HepG2 (cell line): Measurements from ENCODE around the gene NR1H3. TPM values are rescaled to one million over a fixed set of nuclear protein-coding genes. Genes with fewer than 3 reads are reported as not detected.

Experiments
- AHDC1 ChIP-seq: sonication (generic); formaldehyde crosslinking; IDR thresholded peaks from 2 replicates; pipeline ENCODE4 v1.5.1; 2020; ENCODE audit warnings: mild to moderate bottlenecking, missing genetic modification reagents, borderline replicate concordance
- CEBPG ChIP-seq: IDR thresholded peaks from 2 replicates; pipeline ENCODE4 v1.6.1; 2016
- HIVEP1 ChIP-seq: sonication (generic); formaldehyde crosslinking; IDR thresholded peaks from 2 replicates; pipeline ENCODE4 v1.4.0; 2020; ENCODE audit warnings: mild to moderate bottlenecking, missing genetic modification reagents
- KDM2A ChIP-seq: sonication (generic); formaldehyde crosslinking; IDR thresholded peaks from 2 replicates; pipeline ENCODE4 v1.4.0; 2020; ENCODE audit warnings: low read depth, missing genetic modification reagents, borderline replicate concordance
- MBD4 ChIP-seq: IDR thresholded peaks from 2 replicates; pipeline ENCODE4 v1.6.1; 2012; ENCODE audit warnings: low read length, inconsistent platforms, borderline replicate concordance
- MED1 ChIP-seq: sonication (generic); formaldehyde crosslinking; IDR thresholded peaks from 2 replicates; pipeline ENCODE4 v1.4.0; 2020; ENCODE audit warnings: missing genetic modification reagents
- MLX ChIP-seq: IDR thresholded peaks from 2 replicates; pipeline ENCODE4 v1.6.1; 2016
- RAD21 ChIP-seq: fragments of 450-650 bp; formaldehyde crosslinking; IDR thresholded peaks from 2 replicates; pipeline ENCODE4 v1.5.0; 2020; ENCODE audit warnings: mild to moderate bottlenecking
- RORA ChIP-seq: sonication (generic); formaldehyde crosslinking; IDR thresholded peaks from 2 replicates; pipeline ENCODE4 v1.5.0; 2020; ENCODE audit warnings: mild to moderate bottlenecking, missing genetic modification reagents, moderate library complexity
- SETDB1 ChIP-seq: sonication (generic); formaldehyde crosslinking; IDR thresholded peaks from 2 replicates; pipeline ENCODE4 v1.5.1; 2020; ENCODE audit warnings: missing genetic modification reagents, mild to moderate bottlenecking, borderline replicate concordance
- SP1 ChIP-seq, 2 experiments: fragments of 450-650 bp in 1 of 2; sonication (generic) in 1 of 2; formaldehyde crosslinking in 1 of 2; IDR thresholded peaks; 2 replicates each; pipeline versions ENCODE4 v1.4.0 to v1.6.1; 2016 to 2020; ENCODE audit warnings: missing genetic modification reagents in 1 of 2
- ZBTB4 ChIP-seq: sonication (generic); formaldehyde crosslinking; IDR thresholded peaks from 2 replicates; pipeline ENCODE4 v1.4.0; 2020; ENCODE audit warnings: missing genetic modification reagents, mild to moderate bottlenecking, borderline replicate concordance
- ZFP1 ChIP-seq: IDR thresholded peaks from 2 replicates; pipeline ENCODE4 v1.6.1; 2016
- ZNF441 ChIP-seq: sonication (generic); formaldehyde crosslinking; IDR thresholded peaks from 2 replicates; pipeline ENCODE4 v1.7.0; 2021; ENCODE audit warnings: missing genetic modification reagents, borderline replicate concordance
- ZNF562 ChIP-seq: sonication (generic); formaldehyde crosslinking; IDR thresholded peaks from 2 replicates; pipeline ENCODE4 v1.8.0; 2022; ENCODE audit warnings: missing genetic modification reagents, borderline replicate concordance
- ZNF598 ChIP-seq: sonication (generic); formaldehyde crosslinking; IDR thresholded peaks from 2 replicates; pipeline ENCODE4 v1.5.1; 2020; ENCODE audit warnings: mild to moderate bottlenecking, missing genetic modification reagents, borderline replicate concordance
- ZNF781 ChIP-seq: sonication (generic); formaldehyde crosslinking; IDR thresholded peaks from 2 replicates; pipeline ENCODE4 v1.5.1; 2020; ENCODE audit warnings: borderline replicate concordance, mild to moderate bottlenecking, missing genetic modification reagents; ENCODE audit errors: not compliant biosample characterization
- ZSCAN29 ChIP-seq: sonication (generic); formaldehyde crosslinking; conservative IDR thresholded peaks from 2 replicates; pipeline ENCODE4 v1.4.0; 2020; ENCODE audit warnings: mild to moderate bottlenecking, missing genetic modification reagents
- polyA plus RNA-seq, 8 experiments: library from polyadenylated mRNA; depleted of rRNA in 3 of 8; stranded (reverse) in 7 of 8; unstranded in 1 of 8; fragments of >200 nt; fragmentation: Illumina TruSeq in 4 of 8; extraction: Trizol in 4 of 8; gene quantifications; 2 replicates each; pipeline versions ENCODE4 v1.2.1 to v1.2.3, GENCODE V29; 2011 to 2016; ENCODE audit warnings: low read depth in 4 of 8, missing spikeins in 1 of 8, mixed read lengths in 1 of 8; ENCODE audit not compliant: insufficient read depth in 1 of 8
- total RNA-seq, 5 experiments: library from RNA; depleted of rRNA; stranded (reverse); fragments of >200 nt; fragmentation: Illumina TruSeq; extraction: Trizol; gene quantifications; 2 replicates each; pipeline ENCODE4 v1.2.3, GENCODE V29; 2016; ENCODE audit warnings: low read depth in 1 of 5

The NR1H3 gene
- total and polyA plus RNA-seq, 2 of the 13 experiments (the other 11 are each of a cell fraction or from before 2014, with no cell fraction given), result 41.8 to 102 TPM

GRCh38 chr11:47259232-47259977 lies 1.6 kb downstream of the NR1H3 start (continued):
- TF ChIP-seq MED1 (CRISPR knock-in tag) (peak; percentile 28; the same call in 1 of the 2 replicates), SP1 (IDR thresholded peaks at IDR 0.05) (no peak), SP1 (CRISPR knock-in tag; IDR thresholded peaks at IDR 0.05) (no peak), KDM2A (CRISPR knock-in tag) (peak; percentile 69), SETDB1 (CRISPR knock-in tag) (no peak), RORA (CRISPR knock-in tag) (no peak), ZNF441 (CRISPR knock-in tag) (no peak), MLX (CRISPR knock-in tag) (no peak), AHDC1 (CRISPR knock-in tag) (no peak), CEBPG (CRISPR knock-in tag) (no peak), ZFP1 (CRISPR knock-in tag) (no peak), MBD4 (no peak), RAD21 (peak; percentile 76), ZNF598 (CRISPR knock-in tag) (0 out of 2 replicates have a peak, but pooled peaks have one; percentile 24), ZNF562 (no peak), ZNF781 (CRISPR knock-in tag) (no peak), ZSCAN29 (CRISPR knock-in tag) (no peak), HIVEP1 (CRISPR knock-in tag) (peak; percentile 41; the same call in 1 of the 2 replicates), ZBTB4 (CRISPR knock-in tag) (no peak; the same call in 1 of the 2 replicates)
